B cell (primary cell): Measurements from ENCODE around the gene DDR1. TPM values are rescaled to one million over a fixed set of nuclear protein-coding genes. Genes with fewer than 3 reads are reported as not detected.

Source experiments
- ATAC-seq: fragments of 200-7000 bp; cut with Tn5 transposase; one replicate; pipeline ENCODE4 v1.10.0; 2021; ENCODE audit warnings: low read depth, mild to moderate bottlenecking, moderate number of reproducible peaks, moderate library complexity
- CTCF ChIA-PET: fragments of 350-600 bp; sonication (Branson Sonifier 250); formaldehyde crosslinking; loops from one replicate; lab custom pipeline; 2021; ENCODE audit warnings: antibody characterized with exemption, inconsistent platforms; lab: Charles Lee
- POLR2A ChIA-PET: fragments of 350-600 bp; sonication (Branson Sonifier 250); formaldehyde crosslinking; loops from one replicate; lab custom pipeline; 2021; ENCODE audit warnings: antibody characterized with exemption; lab: Charles Lee
- DNase-seq: peaks from one replicate; pipeline ENCODE4 v3.0.0; 2013
- H2AFZ ChIP-seq: 2 replicates; pipeline ENCODE4 v1.6.1; 2012; ENCODE audit warnings: mild to moderate bottlenecking, low read depth, low read length; ENCODE audit not compliant: insufficient read depth, poor library complexity, severe bottlenecking
- H3K27ac ChIP-seq, 2 donors: 1 replicate in 1 of 2; 2 replicates in 1 of 2; pipeline ENCODE4 v1.5.1; 2012 to 2013; ENCODE audit warnings: low read length in 2 of 2, mild to moderate bottlenecking in 2 of 2, moderate library complexity in 1 of 2
- H3K27me3 ChIP-seq, 4 experiments: fragments of 200-600 bp in 1 of 4; sonication (generic) in 1 of 4; replicated peaks in 1 of 4; 1 replicate in 2 of 4; 2 replicates in 2 of 4; pipeline versions ENCODE4 v1.6.1 to v1.7.0; 2013 to 2016; ENCODE audit warnings: low read length in 3 of 4, mild to moderate bottlenecking in 2 of 4, mixed read lengths in 1 of 4, moderate library complexity in 1 of 4; ENCODE audit not compliant: insufficient read depth in 4 of 4, control insufficient read depth in 3 of 4; ENCODE audit errors: control extremely low read depth in 1 of 4
- H3K36me3 ChIP-seq, 2 experiments: replicated peaks in 1 of 2; 1 replicate in 1 of 2; 2 replicates in 1 of 2; pipeline versions ENCODE4 v1.6.1 to v1.7.1; 2013; ENCODE audit warnings: low read length in 1 of 2; ENCODE audit not compliant: insufficient read depth in 2 of 2, control insufficient read depth in 1 of 2; ENCODE audit errors: control extremely low read depth in 1 of 2, extremely low read depth in 1 of 2
- H3K4me1 ChIP-seq, 2 donors: fragments of 200-600 bp in 1 of 2; sonication (generic) in 1 of 2; 1 replicate in 1 of 2; 2 replicates in 1 of 2; pipeline versions ENCODE4 v1.5.1 to v1.6.1; 2013 to 2017; ENCODE audit warnings: low read length in 2 of 2; ENCODE audit not compliant: control insufficient read depth in 2 of 2, insufficient read depth in 2 of 2
- H3K4me2 ChIP-seq: replicated peaks from 2 replicates; pipeline ENCODE3; 2012; ENCODE audit warnings: mild to moderate bottlenecking, low read depth, low read length; ENCODE audit not compliant: poor library complexity, severe bottlenecking
- H3K4me3 ChIP-seq, 5 experiments: fragments of 200-600 bp in 1 of 5; sonication (generic) in 1 of 5; 1 replicate in 3 of 5; 2 replicates in 2 of 5; pipeline versions ENCODE4 v1.5.1 to v1.7.0; 2011 to 2016; ENCODE audit warnings: low read length in 4 of 5, mild to moderate bottlenecking in 4 of 5, low read depth in 2 of 5, control low read depth in 1 of 5, moderate library complexity in 1 of 5; ENCODE audit not compliant: insufficient read depth in 1 of 5; ENCODE audit errors: control extremely low read depth in 1 of 5, extremely low read depth in 1 of 5
- H3K79me2 ChIP-seq: fragments of 200-600 bp; sonication (generic); one replicate; pipeline ENCODE4 v1.6.0; 2016; ENCODE audit warnings: low read length; ENCODE audit not compliant: control insufficient read depth, insufficient read depth
- H3K9ac ChIP-seq: fragments of 200-600 bp; sonication (generic); 2 replicates; pipeline ENCODE4 v1.6.1; 2017; ENCODE audit warnings: mild to moderate bottlenecking, low read length, moderate library complexity
- H3K9me3 ChIP-seq, 3 donors: one replicate each; pipeline versions ENCODE4 v1.6.1 to v1.7.1; 2013; ENCODE audit warnings: low read length in 2 of 3; ENCODE audit not compliant: control insufficient read depth in 2 of 3, insufficient read depth in 1 of 3; ENCODE audit errors: control extremely low read depth in 1 of 3
- H4K20me1 ChIP-seq: 2 replicates; pipeline ENCODE4 v1.6.0; 2012; ENCODE audit warnings: mild to moderate bottlenecking, low read length; ENCODE audit not compliant: insufficient read depth, control insufficient read depth, poor library complexity, severe bottlenecking
- H3K27ac Mint-ChIP-seq: one replicate; pipeline ENCODE4 v1.8.0; 2021; ENCODE audit warnings: mixed read lengths
- H3K27me3 Mint-ChIP-seq: one replicate; pipeline ENCODE4 v1.8.0; 2021; ENCODE audit warnings: mixed read lengths
- H3K4me1 Mint-ChIP-seq: one replicate; pipeline ENCODE4 v1.8.0; 2021; ENCODE audit warnings: mixed read lengths
- H3K4me3 Mint-ChIP-seq: one replicate; pipeline ENCODE4 v1.8.0; 2021; ENCODE audit warnings: mixed read lengths
- H3K9me3 Mint-ChIP-seq: one replicate; pipeline ENCODE4 v1.8.0; 2022; ENCODE audit warnings: mixed read lengths; ENCODE audit not compliant: insufficient read depth
- CTCF ChIP-seq: fragments of 200-600 bp; IDR thresholded peaks from one replicate; pipeline ENCODE4 v1.8.0; 2022; ENCODE audit warnings: antibody characterized with exemption, mild to moderate bottlenecking
- EZH2 ChIP-seq: IDR thresholded peaks from 2 replicates; pipeline ENCODE4 v1.6.1; 2012; ENCODE audit warnings: borderline replicate concordance, low read depth, mild to moderate bottlenecking, moderate library complexity, low read length; ENCODE audit not compliant: insufficient read depth, poor library complexity, severe bottlenecking
- WGBS: methylation state at CpG from one replicate; pipeline ENCODE4 v1.1.5; 2013; ENCODE audit warnings: missing lambda C conversion rate; ENCODE audit not compliant: insufficient coverage; 5-methylcytosine and 5-hydroxymethylcytosine counted together
- intact Hi-C: fragments of 100-400 bp; cut with micrococcal nuclease; formaldehyde crosslinking; loops from one replicate; pipeline ENCODE4 v1.10.0; 2022
- polyA plus RNA-seq: library from polyadenylated mRNA; depleted of rRNA; stranded (reverse); fragments of >200 nt; gene quantifications from 2 replicates; pipeline ENCODE4 v1.2.3, GENCODE V29; 2012
- total RNA-seq, 2 donors: library from RNA; stranded (reverse); fragments of 120-200 nt in 1 of 2; gene quantifications; 1 replicate in 1 of 2; 2 replicates in 1 of 2; pipeline versions ENCODE4 v1.2.3 to v1.2.4, GENCODE V29; 2013 to 2022

DDR1 gene
- total and polyA plus RNA-seq, 2 donors (not counting 1 experiment from before 2014, with no cell fraction given), result 28.8 to 61.7 TPM

- CTCF ChIA-PET, result interaction anchor here (0.8 kb wide), 1 partner anchor 186 kb away, joined by 4 read pairs; no protein-coding TSS in a partner anchor
- H3K9me3 Mint-ChIP-seq, result no peaks in the 10 kb centered on the region
- intact Hi-C loops, result no loop called here
- no peaks in the 10 kb centered on the region for H3K27me3 ChIP-seq
- H3K27ac Mint-ChIP-seq, result no peak overlapping the region
- no peak overlapping the region for H2AFZ ChIP-seq
- no peaks in the 10 kb centered on the region for H3K27me3 Mint-ChIP-seq
- no peak overlapping the region for H3K4me3 ChIP-seq
- ATAC-seq (no peak), DNase-seq (no peak)
- H4K20me1 ChIP-seq, result peaks cover 24% of the 10 kb centered on the region
- no peaks in the 10 kb centered on the region for H3K9me3 ChIP-seq
- H3K4me1 ChIP-seq, result no peaks in the 10 kb centered on the region
- 100% methylated on average over 7 of the region's 13 CpGs for WGBS
- POLR2A ChIA-PET, result no interaction called here
- H3K79me2 ChIP-seq, result peaks cover 7% of the 10 kb centered on the region
- peaks cover 2% of the 10 kb centered on the region for H3K4me1 Mint-ChIP-seq
- H3K4me2 ChIP-seq, result no peak overlapping the region
- H3K9ac ChIP-seq, result no peak overlapping the region
- TF ChIP-seq CTCF (no peak), EZH2 (no peak)
- H3K4me3 Mint-ChIP-seq, result no peak overlapping the region
- peaks cover 0 to 62% of the 10 kb centered on the region in 2 experiments for H3K36me3 ChIP-seq
- no peak overlapping the region for H3K27ac ChIP-seq
Measured at GRCh38 chr6:30896541-30896940, 12.2 kb downstream of the DDR1 start.

- Histone ChIP-seq H3K9ac (no peak overlapping the region), H3K36me3 (peaks cover 0 to 50% of the 10 kb centered on the region in 2 experiments), H3K4me2 (no peak overlapping the region), H3K27me3 (no peaks in the 10 kb centered on the region), H3K4me3 (no peak overlapping the region), H4K20me1 (peaks cover 12% of the 10 kb centered on the region), H3K79me2 (no peaks in the 10 kb centered on the region), H3K9me3 (no peaks in the 10 kb centered on the region), H3K27ac (no peak overlapping the region), H3K4me1 (peaks cover 8% of the 10 kb centered on the region in 2 donors), H2AFZ (no peak overlapping the region)
- H3K9me3 Mint-ChIP-seq, result no peaks in the 10 kb centered on the region
- CTCF ChIA-PET, result no interaction called here
- H3K4me1 Mint-ChIP-seq, result peaks cover 11% of the 10 kb centered on the region
- intact Hi-C loops, result no loop called here
- H3K27ac Mint-ChIP-seq, result no peak overlapping the region
- ATAC-seq, result no peak
- H3K27me3 Mint-ChIP-seq, result no peaks in the 10 kb centered on the region
- 93% methylated on average over 16 of the region's 16 CpGs for WGBS
- POLR2A ChIA-PET, result no interaction called here
- H3K4me3 Mint-ChIP-seq, result no peak overlapping the region
- TF ChIP-seq EZH2 (no peak), CTCF (no peak)
- no peak for DNase-seq
Measured at GRCh38 chr6:30897882-30898281, 13.6 kb downstream of the DDR1 start.
